ENCODE measurements around the gene C19orf44.

C19orf44 gene

DNA sequence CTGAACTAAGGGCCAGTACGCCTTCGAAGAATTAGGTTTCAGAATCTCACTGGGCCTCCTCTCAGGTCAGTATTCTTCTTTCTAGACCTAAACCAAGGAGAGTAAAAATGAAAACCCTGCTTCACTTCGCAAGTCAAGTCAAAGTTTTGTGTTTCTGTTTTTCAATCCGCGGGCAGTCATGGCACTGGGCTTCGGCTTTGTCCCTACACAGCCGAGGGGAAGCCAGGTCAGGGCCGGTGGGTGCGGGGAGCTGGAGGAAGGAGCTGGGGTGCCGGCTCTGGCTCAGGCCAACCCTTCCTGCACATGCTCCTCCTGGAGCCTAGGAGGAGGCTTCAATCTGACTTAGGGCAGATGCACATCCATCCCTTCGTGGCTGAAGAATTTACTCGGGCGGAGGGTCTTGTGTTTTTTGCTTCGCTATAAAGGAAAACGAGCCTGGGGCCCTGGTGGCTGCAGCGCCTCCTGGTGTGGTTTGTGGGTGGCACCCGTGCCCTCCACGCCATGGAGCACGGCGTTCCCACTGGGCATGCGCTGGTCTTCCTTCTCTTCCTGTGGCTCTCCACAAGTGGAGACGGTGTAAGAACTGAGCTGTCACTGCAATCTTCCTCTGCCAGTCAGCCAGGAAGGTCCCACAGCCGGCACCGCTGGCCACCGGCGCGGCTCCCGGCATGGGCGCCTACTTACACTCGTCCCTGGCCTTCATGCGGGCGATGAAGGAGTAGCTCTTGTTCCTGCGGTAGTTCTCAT, 22.5 kb downstream of the C19orf44 start:
- DNase-seq: no peak

DNA sequence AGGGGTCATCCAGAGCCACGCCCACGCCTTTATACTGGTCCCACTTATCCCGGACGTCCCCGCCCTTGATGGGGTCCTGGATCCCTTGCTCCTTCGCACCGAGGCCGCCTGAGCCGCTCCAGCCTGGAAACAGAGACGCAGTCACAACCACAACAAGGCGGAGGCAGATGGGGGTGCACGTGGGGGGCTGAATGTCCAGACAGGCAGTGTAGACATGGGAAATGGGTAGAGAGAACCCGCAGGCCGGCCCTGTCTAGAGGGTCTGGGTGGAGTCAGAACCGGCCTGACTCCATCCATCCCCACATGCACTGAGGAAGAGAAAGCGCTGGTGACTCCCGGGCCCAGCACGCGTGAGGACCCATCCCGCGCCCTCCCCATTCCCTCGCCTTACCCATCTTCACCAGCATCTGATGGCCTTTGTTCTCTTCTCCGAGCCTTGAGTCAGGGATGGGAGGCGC, 23.1 kb downstream of the C19orf44 start:
- no peak for DNase-seq

DNA sequence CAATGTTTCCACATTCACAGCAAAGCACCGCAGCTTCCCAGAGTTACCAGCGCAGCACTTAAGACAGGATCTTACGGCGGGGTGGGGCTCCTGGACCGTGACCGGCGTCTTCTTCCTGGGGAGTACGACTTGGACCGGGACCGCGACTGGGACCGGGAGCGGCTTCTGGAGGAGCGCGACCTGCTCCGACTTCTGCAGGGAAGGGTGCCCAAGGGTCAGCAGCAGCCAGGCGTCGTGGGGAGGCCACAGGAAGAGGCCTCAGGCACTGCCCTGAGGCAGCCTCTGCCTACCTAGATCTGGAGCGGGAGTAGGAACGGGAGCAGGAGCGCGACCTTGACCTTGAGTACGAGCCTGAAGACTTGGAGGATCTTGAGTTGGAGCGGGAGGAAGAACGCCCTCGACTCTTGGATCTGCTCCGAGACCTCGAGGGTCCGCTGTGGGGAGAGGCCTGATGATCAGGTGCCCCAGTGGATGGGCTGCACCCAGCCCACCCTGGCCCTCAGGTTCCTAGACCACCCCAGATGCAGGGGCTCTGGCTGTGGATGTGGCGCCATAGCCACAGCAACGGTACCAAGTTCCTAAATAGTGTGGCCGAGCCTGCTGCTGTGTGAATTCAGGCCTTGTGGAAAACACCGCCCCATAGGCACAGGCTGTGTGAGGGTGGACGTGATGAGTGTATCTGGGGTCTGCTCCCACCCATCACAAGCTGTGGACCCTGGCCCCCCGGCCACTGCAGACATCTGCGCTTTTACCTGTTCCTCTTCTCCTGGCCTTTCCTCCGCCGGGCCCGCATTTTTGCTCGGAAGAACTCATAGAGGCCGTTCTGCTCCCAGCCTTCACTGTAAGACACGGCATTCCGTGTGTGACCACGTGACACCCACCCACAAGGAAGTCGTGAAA, 24.1 kb downstream of the C19orf44 start:
- no peak for DNase-seq

- no peak for DNase-seq
Observed at GRCh38 chr19:16520986-16521624, 24.9 kb downstream of the C19orf44 start.

GRCh38 chr19:16521715-16522289, 25.6 kb downstream of the C19orf44 start:
- DNase-seq: no peak

DNA sequence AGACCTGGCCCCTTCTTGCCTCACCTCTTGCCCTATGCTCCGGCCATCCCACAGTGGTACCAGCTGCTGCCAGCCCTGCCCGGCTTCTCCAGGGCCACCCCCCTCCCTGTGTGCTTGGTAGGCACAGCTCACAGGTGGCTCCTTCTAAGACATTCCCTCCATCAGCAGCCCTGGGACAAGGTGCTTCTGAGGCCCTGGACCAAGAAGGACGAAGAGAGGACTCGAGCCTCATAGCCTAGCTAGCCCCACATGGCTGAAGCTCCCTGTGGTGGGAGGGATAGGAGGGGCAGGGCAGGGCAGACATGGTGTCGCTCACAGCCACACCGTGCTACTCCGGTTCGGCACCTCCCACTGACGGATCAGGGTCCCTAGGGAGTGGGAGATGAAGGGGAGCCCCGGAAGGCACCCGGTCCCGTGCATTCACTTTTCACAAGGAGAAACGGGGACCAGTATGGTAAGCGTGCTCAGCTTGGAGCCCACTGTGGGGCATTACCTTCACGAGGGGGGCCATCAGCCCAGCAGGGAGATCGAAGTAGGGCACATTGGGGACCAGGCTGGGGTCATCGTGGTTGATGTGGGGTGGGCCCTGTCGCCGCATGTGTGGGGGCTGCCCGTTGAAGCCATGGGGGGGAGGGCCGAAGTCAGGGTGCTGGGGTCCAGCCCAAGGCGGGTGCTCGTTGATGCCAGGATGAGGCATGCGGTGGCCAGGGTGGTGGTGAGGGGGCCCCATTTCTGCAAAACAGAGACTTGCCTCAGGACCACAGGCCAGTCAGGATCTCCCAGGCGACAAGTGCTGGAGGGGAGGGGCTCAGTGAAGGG, 26.6 kb downstream of the C19orf44 start:
- DNase-seq: no peak

- DNase-seq: no peak
Observed at GRCh38 chr19:16524991-16525734, 29.0 kb downstream of the C19orf44 start.

GRCh38 chr19:16525751-16526481, 29.7 kb downstream of the C19orf44 start:
- no peak for DNase-seq

- DNase-seq: no peak
Observed at GRCh38 chr19:16527334-16527935, 31.2 kb downstream of the C19orf44 start.

DNA sequence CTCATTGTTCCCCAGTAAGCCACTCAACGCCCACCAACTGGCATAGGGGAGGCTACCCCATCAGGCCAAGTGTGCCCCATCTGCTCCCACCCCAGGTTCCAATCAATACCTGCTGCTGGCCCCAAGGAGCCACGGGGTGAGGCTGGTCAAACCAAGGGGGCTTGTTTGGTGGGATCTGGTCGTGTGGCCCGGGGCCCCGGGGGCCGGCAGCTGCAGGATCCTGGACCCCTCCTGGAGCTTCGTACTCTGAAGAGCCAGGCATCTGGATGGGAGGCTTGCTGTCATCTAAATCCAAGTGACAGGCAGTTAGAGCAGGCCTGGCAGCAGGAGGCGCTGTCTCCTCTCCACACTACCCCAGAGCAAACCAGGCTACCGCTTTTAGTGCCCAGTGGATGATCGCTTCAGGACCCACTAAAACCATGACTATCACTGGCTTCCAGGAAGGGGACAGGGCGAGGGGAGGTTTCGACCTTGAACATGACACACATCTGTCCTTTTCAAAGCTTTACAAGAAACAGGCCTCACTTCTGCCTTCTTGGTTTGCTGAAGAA, 31.9 kb downstream of the C19orf44 start:
- no peak for DNase-seq

- DNase-seq: no peak
Observed at GRCh38 chr19:16529466-16530144, 33.4 kb downstream of the C19orf44 start.

GRCh38 chr19:16530540-16531379, 34.6 kb downstream of the C19orf44 start:
- no peak for DNase-seq

- DNase-seq: no peak
Observed at GRCh38 chr19:16531380-16531669, 35.1 kb downstream of the C19orf44 start.

DNA sequence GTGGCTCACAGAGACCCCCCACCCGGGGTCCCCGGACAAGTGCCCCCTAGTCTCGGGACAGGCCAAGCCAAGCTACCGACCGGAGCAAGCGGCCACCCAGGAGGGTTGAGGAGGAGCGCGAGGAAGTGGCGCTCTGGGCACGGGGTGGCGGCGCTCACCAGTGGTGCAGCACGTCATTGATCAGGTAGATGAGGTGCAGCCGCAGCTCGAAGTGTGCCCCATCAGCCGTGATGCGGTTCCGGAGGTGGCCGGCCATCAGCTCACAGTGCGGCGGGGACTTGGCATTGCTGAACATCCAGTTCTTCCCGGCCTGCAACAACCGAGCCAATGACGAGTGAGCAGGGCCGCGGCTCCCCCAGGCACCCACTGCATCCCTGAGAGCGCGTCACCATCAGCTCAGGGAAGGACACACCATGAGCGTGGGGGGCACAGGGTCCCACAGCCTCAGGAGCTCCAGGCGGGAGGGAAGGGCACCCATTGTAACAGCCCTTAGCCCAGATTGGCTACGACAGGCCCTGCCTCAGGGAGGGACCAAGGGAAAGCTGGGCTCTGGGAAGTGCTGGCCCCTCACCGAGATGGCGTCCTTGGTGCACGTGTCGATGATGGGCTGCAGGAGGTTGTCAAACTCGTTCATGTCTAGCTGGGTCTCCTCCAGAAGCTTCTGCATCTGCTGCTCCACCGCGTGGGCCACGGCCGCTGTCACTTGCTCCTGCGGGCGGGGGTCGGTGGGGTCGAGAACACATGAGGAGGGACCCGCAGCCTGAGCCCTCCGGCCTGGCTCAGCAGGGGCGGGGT, 36.4 kb downstream of the C19orf44 start:
- DNase-seq: no peak

DNA sequence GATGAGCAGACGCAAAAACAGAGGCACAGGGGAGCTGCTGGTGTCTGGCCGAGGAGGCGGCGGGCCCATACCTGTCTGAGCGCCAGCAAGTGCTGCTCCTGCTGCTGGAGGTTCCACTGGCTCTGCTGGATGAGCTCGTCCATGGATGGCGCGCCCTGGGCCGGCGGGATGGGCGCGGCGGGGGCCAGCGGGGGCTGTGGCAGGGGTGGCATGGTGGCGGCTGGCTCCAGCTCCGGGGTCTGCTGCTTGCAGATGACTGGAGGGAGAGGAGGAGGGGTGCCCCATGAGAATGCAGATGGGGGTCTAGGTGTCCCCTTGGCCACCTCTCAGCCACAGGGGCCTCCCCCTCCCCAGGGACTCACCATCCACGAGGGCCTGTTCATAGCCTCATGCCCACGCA, 39.2 kb downstream of the C19orf44 start:
- DNase-seq: no peak

GRCh38 chr19:16536130-16536529, 39.9 kb downstream of the C19orf44 start:
- no peak for DNase-seq

DNA sequence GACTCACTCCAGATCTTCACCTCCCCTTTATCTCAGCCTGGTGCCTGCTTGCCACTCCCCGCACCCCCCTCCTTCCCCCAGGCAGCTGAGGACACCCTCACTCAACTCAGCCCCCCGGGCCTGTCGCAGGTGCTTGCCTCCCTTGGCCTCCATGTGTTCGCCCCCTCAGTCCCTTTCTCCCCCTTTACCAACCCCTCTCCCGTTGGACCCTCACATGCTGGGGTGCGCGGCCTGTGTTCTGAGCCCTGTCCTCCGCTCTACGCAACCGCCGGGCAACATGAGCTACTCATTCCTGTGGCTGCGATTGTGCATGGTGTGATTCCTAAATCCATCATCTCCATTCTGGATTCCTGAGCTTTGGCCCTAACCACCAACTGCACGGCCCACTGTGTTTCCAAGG, 40.9 kb downstream of the C19orf44 start:
- DNase-seq: no peak

- DNase-seq: no peak
Observed at GRCh38 chr19:16540948-16541347, 44.8 kb downstream of the C19orf44 start.

All from kidney glomerular epithelial cell (primary cell).